ENCODE results near the gene UBXN7. TPM values are rescaled to one million over a fixed set of nuclear protein-coding genes. Genes with fewer than 3 reads are reported as not detected.
"Not testable (repeated sequence)": the region's sequence is repeated elsewhere in the genome, so short reads cannot be mapped to it uniquely, and the experiment has no call there.

Gene UBXN7
- total and polyA plus RNA-seq, 2 experiments from 2014 or later: 13.9 to 40.2 TPM

DNA sequence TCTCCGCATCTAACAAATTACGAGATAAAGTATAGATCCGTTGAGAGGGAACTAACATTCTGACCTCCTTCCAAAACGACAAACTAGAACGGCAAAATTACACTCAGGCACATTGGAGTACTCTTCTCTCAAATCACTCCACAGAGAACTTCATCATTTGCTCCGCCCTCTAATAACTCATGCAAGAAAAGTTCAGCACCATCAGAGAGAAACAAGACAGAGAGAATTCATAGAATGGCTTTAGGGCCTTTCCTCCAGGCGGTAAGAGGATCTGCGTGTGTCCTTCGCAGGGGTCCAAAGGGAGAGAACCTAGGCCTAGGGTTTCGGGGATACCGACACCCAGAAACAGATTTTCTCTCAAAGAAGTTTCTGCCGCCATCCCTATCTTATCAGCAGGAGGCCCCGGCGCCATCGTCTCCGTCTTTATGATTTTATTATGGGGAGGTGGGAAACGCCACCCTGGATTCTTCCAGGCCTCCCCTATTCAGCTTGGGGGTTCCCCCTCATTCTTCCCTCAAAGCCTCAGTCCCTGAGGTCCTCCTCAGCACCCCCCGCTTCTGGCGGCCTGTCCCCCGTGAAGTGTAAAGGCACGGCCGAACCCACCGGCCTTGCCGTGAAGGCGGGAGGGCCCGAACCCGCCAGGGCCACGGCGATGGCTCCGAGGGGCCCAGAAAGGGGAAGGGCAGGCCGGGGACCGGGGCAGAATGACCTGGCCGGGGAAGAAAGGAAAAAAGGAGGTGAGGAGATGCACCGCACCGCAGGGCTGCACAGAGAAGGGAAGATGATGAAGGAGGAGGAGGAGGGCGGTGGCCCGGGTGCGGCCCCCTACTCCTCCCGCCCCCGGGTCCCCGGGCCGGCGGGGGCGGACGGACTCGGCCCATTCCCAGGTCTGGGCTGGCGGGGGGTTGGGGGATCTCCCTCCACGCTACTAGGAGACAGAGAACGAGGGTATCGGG is 768 bp downstream of the UBXN7 start:
- H3K36me3 ChIP-seq (ENCODE audit: low read depth): no peaks in the 10 kb centered on the region
- peaks cover 29% of the 10 kb centered on the region for H3F3A ChIP-seq (ENCODE audit: insufficient read depth)
- peak overlapping the region; percentile 95 for H3K9ac ChIP-seq
- H2AFZ ChIP-seq: peak overlapping the region; percentile 83
- DNase-seq: peak; percentile 82
- H3K4me2 ChIP-seq (ENCODE audit: unreplicated experiment): peak overlapping the region; percentile 90
- no peaks in the 10 kb centered on the region for H3K9me3 ChIP-seq (ENCODE audit: low read depth)
- H3K79me2 ChIP-seq (ENCODE audit: insufficient read depth): peaks cover 57% of the 10 kb centered on the region
- H3K4me1 ChIP-seq (ENCODE audit: insufficient read depth): peaks cover 12% of the 10 kb centered on the region
- 1% methylated on average over 40 to 50 of the region's 50 CpGs for WGBS, 2 experiments (ENCODE audit: low coverage in 1 of 2, low lambda C conversion rate in 2 of 2, missing lambda C conversion rate in 2 of 2)
- H3K27ac ChIP-seq: peak overlapping the region; percentile 75
- in situ Hi-C loops (cut with MboI): no loop called here
- H3K9me2 ChIP-seq (ENCODE audit: insufficient read depth): no peaks in the 10 kb centered on the region
- no peaks in the 10 kb centered on the region for H3K27me3 ChIP-seq (replicated peaks; ENCODE audit: insufficient read depth)
- TF ChIP-seq EZH2phosphoT487 (IDR thresholded peaks at IDR 0.05; ENCODE audit: insufficient read depth, low read depth) (no peak), EZH2 (IDR thresholded peaks at IDR 0.05; ENCODE audit: insufficient read depth, poor library complexity, severe bottlenecking) (no peak)
- H3K4me3 ChIP-seq: peak overlapping the region; percentile 95
- H4K20me1 ChIP-seq (ENCODE audit: insufficient read depth): 0 out of 2 replicates have a peak, but pooled peaks cover 2% of the 10 kb centered on the region

DNA sequence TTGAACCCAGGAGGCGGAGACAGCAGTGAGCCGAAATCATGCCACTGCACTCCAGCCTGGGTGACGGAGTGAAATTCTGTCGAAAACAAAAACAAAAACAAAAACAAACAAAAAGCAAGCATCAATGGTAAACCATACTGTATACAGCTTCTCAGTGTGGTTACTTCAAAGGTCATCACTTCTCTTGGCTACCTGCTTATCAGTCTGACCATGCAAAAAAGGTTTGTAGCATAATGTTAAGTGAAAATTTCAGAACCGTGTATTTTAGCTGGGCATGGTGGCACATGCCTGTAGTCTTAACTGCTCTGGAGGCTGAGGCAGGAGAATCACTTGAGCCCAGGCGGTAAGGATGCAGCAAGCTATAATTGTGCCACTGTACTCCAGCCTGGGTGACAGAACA is 4.2 kb downstream of the UBXN7 start:
- Histone ChIP-seq H3K27me3 (replicated peaks; ENCODE audit: insufficient read depth) (no peaks in the 10 kb centered on the region), H3K9ac (no peak overlapping the region), H4K20me1 (ENCODE audit: insufficient read depth) (0 out of 2 replicates have a peak, but pooled peaks cover 8% of the 10 kb centered on the region), H3K4me1 (ENCODE audit: insufficient read depth) (peaks cover 5% of the 10 kb centered on the region), H2AFZ (no peak overlapping the region), H3K4me2 (ENCODE audit: unreplicated experiment) (no peak overlapping the region), H3K4me3 (no peak overlapping the region), H3F3A (ENCODE audit: insufficient read depth) (peaks cover 23% of the 10 kb centered on the region), H3K36me3 (ENCODE audit: low read depth) (0 out of 2 replicates have a peak, but pooled peaks cover 3% of the 10 kb centered on the region), H3K27ac (no peak overlapping the region), H3K9me2 (ENCODE audit: insufficient read depth) (no peaks in the 10 kb centered on the region), H3K79me2 (ENCODE audit: insufficient read depth) (peaks cover 92% of the 10 kb centered on the region), H3K9me3 (ENCODE audit: low read depth) (no peaks in the 10 kb centered on the region)
- DNase-seq: no peak
- TF ChIP-seq EZH2 (IDR thresholded peaks at IDR 0.05; ENCODE audit: insufficient read depth, poor library complexity, severe bottlenecking) (no peak), EZH2phosphoT487 (IDR thresholded peaks at IDR 0.05; ENCODE audit: insufficient read depth, low read depth) (no peak)
- 84 to 89% methylated on average over 6 of the region's 6 CpGs for WGBS, 2 experiments (ENCODE audit: low coverage in 1 of 2, low lambda C conversion rate in 2 of 2, missing lambda C conversion rate in 2 of 2)
- in situ Hi-C loops (cut with MboI): no loop called here

DNA sequence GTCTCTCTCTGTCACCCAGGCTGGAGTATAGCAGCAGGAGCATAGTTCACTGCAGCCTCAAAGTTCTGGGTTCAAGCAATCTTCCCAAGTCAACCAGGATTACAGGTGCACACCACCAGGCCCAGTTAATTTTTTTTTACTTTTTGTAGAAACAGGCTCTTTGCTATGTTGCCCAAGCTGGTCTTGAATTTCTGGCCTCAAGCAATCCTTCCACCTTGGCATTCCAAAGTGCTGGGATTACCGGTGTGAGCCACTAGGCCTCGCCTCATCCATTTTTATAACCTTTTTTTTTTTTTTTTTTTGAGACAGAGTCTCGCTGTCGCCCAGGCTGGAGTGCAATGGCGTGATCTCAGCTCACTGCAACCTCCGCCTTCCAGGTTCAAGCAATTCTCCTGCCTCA is 7.8 kb downstream of the UBXN7 start:
- H3K4me2 ChIP-seq (ENCODE audit: unreplicated experiment); H3K9ac ChIP-seq; H3F3A ChIP-seq (ENCODE audit: insufficient read depth); H3K4me3 ChIP-seq; H3K4me1 ChIP-seq (ENCODE audit: insufficient read depth); H3K27me3 ChIP-seq (replicated peaks; ENCODE audit: insufficient read depth); H2AFZ ChIP-seq; in situ Hi-C loops (cut with MboI); H3K9me2 ChIP-seq (ENCODE audit: insufficient read depth); H3K36me3 ChIP-seq (ENCODE audit: low read depth); H3K27ac ChIP-seq; H3K9me3 ChIP-seq (ENCODE audit: low read depth); DNase-seq: not testable (repeated sequence)
- Histone ChIP-seq H4K20me1 (ENCODE audit: insufficient read depth) (0 out of 2 replicates have a peak, but pooled peaks cover 12% of the 10 kb centered on the region), H3K79me2 (ENCODE audit: insufficient read depth) (peaks cover 100% of the 10 kb centered on the region)
- 97 to 98% methylated on average over 2 to 6 of the region's 6 CpGs for WGBS, 2 experiments (ENCODE audit: low coverage in 1 of 2, low lambda C conversion rate in 2 of 2, missing lambda C conversion rate in 2 of 2)

DNA sequence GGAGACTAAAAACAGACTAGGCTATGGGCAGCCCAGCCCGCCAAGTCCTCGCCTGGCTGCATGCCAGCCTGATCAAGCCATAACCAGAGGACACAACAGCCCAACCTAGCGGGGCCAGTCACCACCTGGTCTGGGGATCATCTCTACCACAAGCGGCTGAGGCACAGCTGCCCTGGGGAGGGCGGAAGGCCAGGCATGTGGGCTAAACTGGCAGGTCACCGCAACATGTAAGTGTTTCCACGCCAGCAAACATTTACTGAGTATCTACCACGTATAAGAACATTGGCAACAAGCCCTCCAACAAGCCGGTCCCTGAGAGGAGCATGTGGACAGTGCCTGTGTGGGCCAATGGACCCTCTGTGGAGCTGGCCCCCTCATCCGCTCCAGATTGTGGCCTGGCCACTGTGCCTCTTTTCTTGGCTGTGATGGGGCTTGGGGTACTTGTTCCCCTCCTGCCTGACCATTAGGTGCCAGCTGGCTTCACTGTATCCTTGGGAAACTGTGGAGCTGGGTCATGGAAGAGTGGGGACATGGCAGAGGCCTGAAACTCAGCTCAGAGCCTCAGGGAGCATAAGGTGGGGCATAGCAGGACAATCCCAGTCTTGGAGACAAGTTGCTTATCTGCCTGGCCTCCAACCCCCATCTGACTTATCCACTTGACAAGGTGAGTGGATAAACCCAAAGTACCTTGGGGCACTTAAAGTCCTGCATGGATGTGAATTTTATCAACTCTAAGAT is 9.0 kb downstream of the UBXN7 start:
- Histone ChIP-seq H3K9me2 (ENCODE audit: insufficient read depth) (no peaks in the 10 kb centered on the region), H3K4me1 (ENCODE audit: insufficient read depth) (no peaks in the 10 kb centered on the region), H3K9ac (no peak overlapping the region), H3K27ac (no peak overlapping the region), H3K9me3 (ENCODE audit: low read depth) (no peaks in the 10 kb centered on the region), H3K27me3 (replicated peaks; ENCODE audit: insufficient read depth) (no peaks in the 10 kb centered on the region), H3K36me3 (ENCODE audit: low read depth) (0 out of 2 replicates have a peak, but pooled peaks cover 3% of the 10 kb centered on the region), H3F3A (ENCODE audit: insufficient read depth) (no peaks in the 10 kb centered on the region), H3K79me2 (ENCODE audit: insufficient read depth) (peaks cover 100% of the 10 kb centered on the region), H3K4me2 (ENCODE audit: unreplicated experiment) (no peak overlapping the region), H3K4me3 (no peak overlapping the region), H2AFZ (no peak overlapping the region), H4K20me1 (ENCODE audit: insufficient read depth) (0 out of 2 replicates have a peak, but pooled peaks cover 12% of the 10 kb centered on the region)
- in situ Hi-C loops (cut with MboI): no loop called here
- no peak for TF ChIP-seq EZH2phosphoT487 (IDR thresholded peaks at IDR 0.05; ENCODE audit: insufficient read depth, low read depth)
- no peak for TF ChIP-seq EZH2 (IDR thresholded peaks at IDR 0.05; ENCODE audit: insufficient read depth, poor library complexity, severe bottlenecking)
- 81% methylated on average over 10 of the region's 10 CpGs for WGBS, 2 experiments (ENCODE audit: low coverage in 1 of 2, low lambda C conversion rate in 2 of 2, missing lambda C conversion rate in 2 of 2)
- DNase-seq: no peak

DNA sequence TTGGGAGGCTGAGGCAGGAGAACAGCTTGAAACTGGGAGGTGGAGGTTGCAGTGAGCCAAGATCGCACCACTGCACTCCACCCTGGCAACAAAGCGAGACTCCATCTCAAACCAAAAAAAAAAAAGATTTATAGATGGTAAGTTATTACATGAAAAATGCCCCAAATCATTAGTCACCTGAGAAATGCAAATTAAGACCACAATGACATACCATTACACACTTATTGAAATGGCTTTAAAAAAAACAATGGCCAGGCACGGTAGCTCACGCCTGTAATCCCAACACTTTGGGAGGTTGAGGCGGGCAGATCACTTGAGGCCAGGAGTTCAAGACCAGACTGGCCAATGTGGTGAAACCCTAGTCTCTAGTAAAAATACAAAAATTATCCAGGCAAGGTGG is 10.6 kb downstream of the UBXN7 start:
- H3K4me2 ChIP-seq (ENCODE audit: unreplicated experiment); H3K4me1 ChIP-seq (ENCODE audit: insufficient read depth); H3K27me3 ChIP-seq (replicated peaks; ENCODE audit: insufficient read depth); H3K36me3 ChIP-seq (ENCODE audit: low read depth); H3K4me3 ChIP-seq; H3K9ac ChIP-seq; H3K9me3 ChIP-seq (ENCODE audit: low read depth); H3K9me2 ChIP-seq (ENCODE audit: insufficient read depth); H3F3A ChIP-seq (ENCODE audit: insufficient read depth); H2AFZ ChIP-seq; DNase-seq; in situ Hi-C loops (cut with MboI); H3K27ac ChIP-seq: not testable (repeated sequence)
- H4K20me1 ChIP-seq (ENCODE audit: insufficient read depth): 0 out of 2 replicates have a peak, but pooled peaks cover 12% of the 10 kb centered on the region
- WGBS, 2 experiments (ENCODE audit: low coverage in 1 of 2, low lambda C conversion rate in 2 of 2, missing lambda C conversion rate in 2 of 2): 95 to 97% methylated on average over 5 of the region's 5 CpGs
- peaks cover 100% of the 10 kb centered on the region for H3K79me2 ChIP-seq (ENCODE audit: insufficient read depth)

Measured in GM23248 (cell line).